Neural progenitor cell (in vitro differentiated cells): Measurements from ENCODE around the gene ARPC5. TPM values are rescaled to one million over a fixed set of nuclear protein-coding genes. Genes with fewer than 3 reads are reported as not detected.
A peak's percentile ranks its signal among the peaks of the same experiment; 100 is the strongest.

Source experiments
- DNase-seq: peaks from one replicate; pipeline ENCODE4 v3.0.0-alpha.2; 2016; ENCODE audit warnings: low spot score
- H2AFZ ChIP-seq: fragments of 200-600 bp; sonication (generic); replicated peaks from 2 replicates; pipeline ENCODE4 v1.6.1; 2016; ENCODE audit warnings: antibody characterized with exemption
- H3F3A ChIP-seq: fragments of 200-600 bp; sonication (generic); 2 replicates; pipeline ENCODE4 v1.6.1; 2016; ENCODE audit warnings: antibody characterized with exemption, low read depth
- H3K27ac ChIP-seq: fragments of 200-600 bp; sonication (generic); 2 replicates; pipeline ENCODE4 v1.5.1; 2016; ENCODE audit warnings: mild to moderate bottlenecking
- H3K27me3 ChIP-seq: fragments of 200-600 bp; sonication (generic); 2 replicates; pipeline ENCODE4 v1.6.1; 2016; ENCODE audit warnings: mild to moderate bottlenecking, moderate library complexity
- H3K36me3 ChIP-seq: fragments of 200-600 bp; sonication (generic); 2 replicates; pipeline ENCODE4 v1.5.1; 2016
- H3K4me1 ChIP-seq: fragments of 200-600 bp; sonication (generic); 2 replicates; pipeline ENCODE4 v1.6.1; 2016; ENCODE audit warnings: mixed run types
- H3K4me2 ChIP-seq: fragments of 200-600 bp; sonication (generic); 2 replicates; pipeline ENCODE4 v1.6.1; 2016
- H3K4me3 ChIP-seq: fragments of 200-600 bp; sonication (generic); 2 replicates; pipeline ENCODE4 v1.5.1; 2016
- H3K79me2 ChIP-seq: fragments of 200-600 bp; sonication (generic); 2 replicates; pipeline ENCODE4 v1.6.1; 2016; ENCODE audit warnings: low read depth
- H3K9ac ChIP-seq: fragments of 200-600 bp; sonication (generic); 2 replicates; pipeline ENCODE4 v1.6.1; 2016
- H3K9me3 ChIP-seq: fragments of 200-600 bp; sonication (generic); 2 replicates; pipeline ENCODE4 v1.5.1; 2016; ENCODE audit warnings: low read depth
- H4K20me1 ChIP-seq: fragments of 200-600 bp; sonication (generic); 2 replicates; pipeline ENCODE4 v1.6.1; 2016; ENCODE audit warnings: low read depth
- H3K27ac Mint-ChIP-seq: 3 replicates; pipeline ENCODE4 v1.8.0; 2021; ENCODE audit warnings: mixed read lengths
- H3K27me3 Mint-ChIP-seq: 2 replicates; pipeline ENCODE4 v1.8.0; 2022; ENCODE audit warnings: low read depth, mild to moderate bottlenecking, inconsistent platforms, moderate library complexity, mixed read lengths; ENCODE audit not compliant: insufficient read depth
- H3K36me3 Mint-ChIP-seq: 3 replicates; pipeline ENCODE4 v1.8.0; 2021; ENCODE audit warnings: mixed read lengths
- H3K4me1 Mint-ChIP-seq: 3 replicates; pipeline ENCODE4 v1.8.0; 2021; ENCODE audit warnings: mixed read lengths
- H3K4me3 Mint-ChIP-seq: 3 replicates; pipeline ENCODE4 v1.8.0; 2021; ENCODE audit warnings: mild to moderate bottlenecking, moderate library complexity, mixed read lengths
- H3K9me3 Mint-ChIP-seq: 3 replicates; pipeline ENCODE4 v1.8.0; 2020; ENCODE audit warnings: mixed read lengths
- EZH2 ChIP-seq: fragments of 200-600 bp; sonication (generic); IDR thresholded peaks from 2 replicates; pipeline ENCODE4 v1.6.1; 2017; ENCODE audit warnings: antibody characterized with exemption, mild to moderate bottlenecking, moderate library complexity
- EZH2phosphoT487 ChIP-seq: fragments of 200-600 bp; sonication (generic); IDR thresholded peaks from 2 replicates; pipeline ENCODE4 v1.6.1; 2017; ENCODE audit warnings: antibody characterized with exemption
- total RNA-seq: library from RNA; depleted of rRNA; stranded (reverse); fragments of >200 nt; gene quantifications from 2 replicates; pipeline ENCODE4 v1.2.3, GENCODE V29; 2015; ENCODE audit warnings: low replicate concordance
- TF ChIP-seq, protein P1 (sequence below): fragments of 200-600 bp; sonication (generic); IDR thresholded peaks from 2 replicates; pipeline ENCODE4 v1.5.1; 2017; ENCODE audit warnings: antibody characterized with exemption, mild to moderate bottlenecking

The ARPC5 gene
- total RNA-seq, 1 donor from 2014 or later: 131 TPM

- Mint-ChIP-seq H3K4me1 (peaks cover 27% of the 10 kb centered on the region), H3K9me3 (no peaks in the 10 kb centered on the region), H3K36me3 (no peaks in the 10 kb centered on the region), H3K27ac (peak overlapping the region; percentile 66), H3K27me3 (peaks cover 14% of the 10 kb centered on the region), H3K4me3 (no peak overlapping the region)
- no peaks in the 10 kb centered on the region for H4K20me1 ChIP-seq
- DNase-seq: no peak
- TF ChIP-seq EZH2phosphoT487 (no peak), EZH2 (no peak)
- TF ChIP-seq, protein P1, sequence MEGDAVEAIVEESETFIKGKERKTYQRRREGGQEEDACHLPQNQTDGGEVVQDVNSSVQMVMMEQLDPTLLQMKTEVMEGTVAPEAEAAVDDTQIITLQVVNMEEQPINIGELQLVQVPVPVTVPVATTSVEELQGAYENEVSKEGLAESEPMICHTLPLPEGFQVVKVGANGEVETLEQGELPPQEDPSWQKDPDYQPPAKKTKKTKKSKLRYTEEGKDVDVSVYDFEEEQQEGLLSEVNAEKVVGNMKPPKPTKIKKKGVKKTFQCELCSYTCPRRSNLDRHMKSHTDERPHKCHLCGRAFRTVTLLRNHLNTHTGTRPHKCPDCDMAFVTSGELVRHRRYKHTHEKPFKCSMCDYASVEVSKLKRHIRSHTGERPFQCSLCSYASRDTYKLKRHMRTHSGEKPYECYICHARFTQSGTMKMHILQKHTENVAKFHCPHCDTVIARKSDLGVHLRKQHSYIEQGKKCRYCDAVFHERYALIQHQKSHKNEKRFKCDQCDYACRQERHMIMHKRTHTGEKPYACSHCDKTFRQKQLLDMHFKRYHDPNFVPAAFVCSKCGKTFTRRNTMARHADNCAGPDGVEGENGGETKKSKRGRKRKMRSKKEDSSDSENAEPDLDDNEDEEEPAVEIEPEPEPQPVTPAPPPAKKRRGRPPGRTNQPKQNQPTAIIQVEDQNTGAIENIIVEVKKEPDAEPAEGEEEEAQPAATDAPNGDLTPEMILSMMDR: no peak
- no peaks in the 10 kb centered on the region for H3K9me3 ChIP-seq
- no peaks in the 10 kb centered on the region for H3K79me2 ChIP-seq
- H3F3A ChIP-seq: no peaks in the 10 kb centered on the region
- peak overlapping the region; percentile 39 for H2AFZ ChIP-seq
- no peak overlapping the region for H3K9ac ChIP-seq
- H3K27ac ChIP-seq: no peak overlapping the region
- no peaks in the 10 kb centered on the region for H3K36me3 ChIP-seq
- no peaks in the 10 kb centered on the region for H3K27me3 ChIP-seq
- no peak overlapping the region for H3K4me3 ChIP-seq
- H3K4me2 ChIP-seq: no peak overlapping the region
- H3K4me1 ChIP-seq: no peaks in the 10 kb centered on the region
Observed at GRCh38 chr1:183582021-183582713, 53.4 kb downstream of the ARPC5 start.

DNA sequence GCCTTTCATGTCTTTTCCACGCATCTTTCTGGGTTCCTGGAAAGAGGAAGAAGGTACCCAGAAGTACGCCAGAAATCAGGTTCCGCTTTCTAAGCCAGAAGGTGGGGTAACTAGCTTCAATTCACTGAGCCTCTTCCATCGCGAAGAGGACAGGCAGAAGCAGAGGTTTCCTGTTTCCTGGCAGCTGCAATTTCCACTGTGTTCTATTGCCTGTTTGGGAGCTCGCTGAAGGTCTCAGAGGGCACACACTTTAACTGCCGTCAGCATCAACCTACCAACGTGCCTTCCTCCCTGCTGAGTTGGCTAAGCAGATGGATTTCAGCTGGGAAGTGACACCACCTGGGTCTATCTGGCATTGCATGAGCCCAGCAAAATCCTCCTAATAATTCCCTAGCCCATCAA, 55.3 kb downstream of the ARPC5 start:
- Mint-ChIP-seq H3K4me3 (no peak overlapping the region), H3K4me1 (peaks cover 32% of the 10 kb centered on the region), H3K9me3 (no peaks in the 10 kb centered on the region), H3K27me3 (peaks cover 14% of the 10 kb centered on the region), H3K36me3 (no peaks in the 10 kb centered on the region), H3K27ac (peak overlapping the region; percentile 50)
- Histone ChIP-seq H2AFZ (peak overlapping the region; percentile 48), H3K9ac (no peak overlapping the region), H3K4me2 (peak overlapping the region; percentile 7), H3K9me3 (no peaks in the 10 kb centered on the region), H3K79me2 (no peaks in the 10 kb centered on the region), H3F3A (no peaks in the 10 kb centered on the region), H3K36me3 (no peaks in the 10 kb centered on the region), H4K20me1 (no peaks in the 10 kb centered on the region), H3K27ac (no peak overlapping the region), H3K4me1 (no peaks in the 10 kb centered on the region), H3K27me3 (no peaks in the 10 kb centered on the region), H3K4me3 (no peak overlapping the region)
- DNase-seq: peak; percentile 60
- TF ChIP-seq, protein P1: peak; percentile 47
- no peak for TF ChIP-seq EZH2
- no peak for TF ChIP-seq EZH2phosphoT487

DNA sequence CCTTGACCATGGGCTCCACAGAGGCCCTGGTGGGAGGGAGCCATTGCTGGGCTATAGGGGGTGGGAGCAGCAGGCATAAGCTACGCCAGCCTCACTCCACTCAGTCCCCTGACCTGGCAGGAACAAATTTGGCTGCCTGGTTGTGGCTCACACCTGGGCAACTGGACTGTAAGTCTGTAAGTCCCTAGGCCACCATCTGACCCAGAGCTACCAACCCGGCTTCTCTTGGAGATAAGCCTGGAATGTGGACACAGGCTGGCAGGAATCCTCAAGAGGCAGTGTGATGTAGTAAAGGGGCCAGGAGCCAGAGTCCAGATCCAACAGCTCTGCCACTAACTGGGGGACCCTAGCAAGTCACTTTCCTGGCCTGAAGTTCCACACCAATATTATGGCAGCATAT, 56.7 kb downstream of the ARPC5 start:
- peaks cover 13% of the 10 kb centered on the region for H3K27me3 Mint-ChIP-seq
- Histone ChIP-seq H3K9me3 (no peaks in the 10 kb centered on the region), H3K4me1 (no peaks in the 10 kb centered on the region), H3K4me2 (no peak overlapping the region), H3K27ac (no peak overlapping the region), H3K27me3 (no peaks in the 10 kb centered on the region), H3K79me2 (no peaks in the 10 kb centered on the region), H3F3A (no peaks in the 10 kb centered on the region), H4K20me1 (no peaks in the 10 kb centered on the region), H3K36me3 (no peaks in the 10 kb centered on the region), H3K9ac (no peak overlapping the region), H2AFZ (no peak overlapping the region), H3K4me3 (no peak overlapping the region)
- peaks cover 26% of the 10 kb centered on the region for H3K4me1 Mint-ChIP-seq
- no peak overlapping the region for H3K4me3 Mint-ChIP-seq
- TF ChIP-seq, protein P1: no peak
- no peak for TF ChIP-seq EZH2
- no peak for TF ChIP-seq EZH2phosphoT487
- no peak overlapping the region for H3K27ac Mint-ChIP-seq
- H3K36me3 Mint-ChIP-seq: no peaks in the 10 kb centered on the region
- H3K9me3 Mint-ChIP-seq: no peaks in the 10 kb centered on the region
- DNase-seq: no peak
